ENCODE data around the gene SPDYC. TPM values are rescaled to one million over a fixed set of nuclear protein-coding genes. Genes with fewer than 3 reads are reported as not detected.
"Not testable (repeated sequence)": the region's sequence is repeated elsewhere in the genome, so short reads cannot be mapped to it uniquely, and the experiment has no call there.

SPDYC gene
- total RNA-seq, 1 donor from 2014 or later, result not detected

GRCh38 chr11:65147352-65148075 is 22.5 kb upstream of the SPDYC start:
- TF ChIP-seq CTCF (IDR thresholded peaks at IDR 0.05), result no peak
- H3K4me3 Mint-ChIP-seq (ENCODE audit: unreplicated experiment), result no peak overlapping the region
- no peaks in the 10 kb centered on the region for H3K36me3 Mint-ChIP-seq (ENCODE audit: unreplicated experiment)
- H3K9me3 Mint-ChIP-seq (ENCODE audit: unreplicated experiment), result no peaks in the 10 kb centered on the region
- H3K4me1 Mint-ChIP-seq (ENCODE audit: unreplicated experiment), result peaks cover 16% of the 10 kb centered on the region
- no peak overlapping the region for H3K27ac Mint-ChIP-seq (ENCODE audit: unreplicated experiment)
- H3K27me3 Mint-ChIP-seq (ENCODE audit: unreplicated experiment), result peaks cover 25% of the 10 kb centered on the region
- DNase-seq (ENCODE audit: extremely low spot score, unreplicated experiment), result no peak

GRCh38 chr11:65148657-65149056 is 21.4 kb upstream of the SPDYC start:
- Mint-ChIP-seq H3K4me3 (ENCODE audit: unreplicated experiment) (no peak overlapping the region), H3K9me3 (ENCODE audit: unreplicated experiment) (no peaks in the 10 kb centered on the region), H3K36me3 (ENCODE audit: unreplicated experiment) (no peaks in the 10 kb centered on the region), H3K4me1 (ENCODE audit: unreplicated experiment) (peaks cover 16% of the 10 kb centered on the region), H3K27ac (ENCODE audit: unreplicated experiment) (no peak overlapping the region), H3K27me3 (ENCODE audit: unreplicated experiment) (peaks cover 21% of the 10 kb centered on the region)
- no peak for TF ChIP-seq CTCF (IDR thresholded peaks at IDR 0.05)
- DNase-seq (ENCODE audit: extremely low spot score, unreplicated experiment), result no peak

GRCh38 chr11:65150131-65150508 is 19.9 kb upstream of the SPDYC start:
- H3K36me3 Mint-ChIP-seq (ENCODE audit: unreplicated experiment); H3K9me3 Mint-ChIP-seq (ENCODE audit: unreplicated experiment); DNase-seq (ENCODE audit: extremely low spot score, unreplicated experiment): not testable (repeated sequence)
- H3K4me3 Mint-ChIP-seq (ENCODE audit: unreplicated experiment), result peak overlapping the region; percentile 19
- H3K27me3 Mint-ChIP-seq (ENCODE audit: unreplicated experiment), result peaks cover 11% of the 10 kb centered on the region
- H3K4me1 Mint-ChIP-seq (ENCODE audit: unreplicated experiment), result peaks cover 16% of the 10 kb centered on the region
- H3K27ac Mint-ChIP-seq (ENCODE audit: unreplicated experiment), result peak overlapping the region; percentile 94

- Mint-ChIP-seq H3K4me3 (ENCODE audit: unreplicated experiment) (peak overlapping the region; percentile 19), H3K27me3 (ENCODE audit: unreplicated experiment) (peaks cover 6% of the 10 kb centered on the region), H3K4me1 (ENCODE audit: unreplicated experiment) (peaks cover 16% of the 10 kb centered on the region), H3K9me3 (ENCODE audit: unreplicated experiment) (no peaks in the 10 kb centered on the region), H3K27ac (ENCODE audit: unreplicated experiment) (peak overlapping the region; percentile 94), H3K36me3 (ENCODE audit: unreplicated experiment) (no peaks in the 10 kb centered on the region)
- no peak for TF ChIP-seq CTCF (IDR thresholded peaks at IDR 0.05)
- DNase-seq (ENCODE audit: extremely low spot score, unreplicated experiment), result peak; percentile 91
These were observed 19.3 kb upstream of the SPDYC start for GRCh38 chr11:65150509-65151299.

- peak overlapping the region; percentile 94 for H3K27ac Mint-ChIP-seq (ENCODE audit: unreplicated experiment)
- no peak for TF ChIP-seq CTCF (IDR thresholded peaks at IDR 0.05)
- no peaks in the 10 kb centered on the region for H3K36me3 Mint-ChIP-seq (ENCODE audit: unreplicated experiment)
- DNase-seq (ENCODE audit: extremely low spot score, unreplicated experiment), result no peak
- H3K27me3 Mint-ChIP-seq (ENCODE audit: unreplicated experiment), result no peaks in the 10 kb centered on the region
- peaks cover 16% of the 10 kb centered on the region for H3K4me1 Mint-ChIP-seq (ENCODE audit: unreplicated experiment)
- H3K9me3 Mint-ChIP-seq (ENCODE audit: unreplicated experiment), result no peaks in the 10 kb centered on the region
- H3K4me3 Mint-ChIP-seq (ENCODE audit: unreplicated experiment), result no peak overlapping the region
These were observed 18.6 kb upstream of the SPDYC start for GRCh38 chr11:65151331-65151899.

All from osteocyte (in vitro differentiated cells).